ENCODE data around the gene HEPN1.
"Not testable (repeated sequence)": the region's sequence is repeated elsewhere in the genome, so short reads cannot be mapped to it uniquely, and the experiment has no call there.

HEPN1 gene

DNA sequence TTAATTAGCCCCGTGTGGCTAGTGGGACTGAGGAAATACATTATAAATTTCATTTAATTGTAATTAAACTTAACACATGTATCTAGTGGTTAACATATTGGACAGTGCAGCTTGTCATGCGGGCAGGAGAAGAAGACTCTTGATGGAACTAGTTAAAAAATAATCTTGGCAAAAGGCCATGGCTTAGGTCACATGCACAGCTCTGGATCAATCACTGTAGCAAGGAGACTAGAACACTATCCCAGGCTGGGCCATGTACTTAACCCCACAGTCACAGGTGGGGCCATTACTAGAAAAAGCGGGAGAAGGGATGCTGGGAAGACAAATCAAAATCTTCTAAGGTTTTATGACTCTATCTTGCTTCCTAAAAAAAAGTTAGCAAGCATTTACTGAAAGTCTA, 25.5 kb downstream of the HEPN1 start:
- no peak for DNase-seq

DNA sequence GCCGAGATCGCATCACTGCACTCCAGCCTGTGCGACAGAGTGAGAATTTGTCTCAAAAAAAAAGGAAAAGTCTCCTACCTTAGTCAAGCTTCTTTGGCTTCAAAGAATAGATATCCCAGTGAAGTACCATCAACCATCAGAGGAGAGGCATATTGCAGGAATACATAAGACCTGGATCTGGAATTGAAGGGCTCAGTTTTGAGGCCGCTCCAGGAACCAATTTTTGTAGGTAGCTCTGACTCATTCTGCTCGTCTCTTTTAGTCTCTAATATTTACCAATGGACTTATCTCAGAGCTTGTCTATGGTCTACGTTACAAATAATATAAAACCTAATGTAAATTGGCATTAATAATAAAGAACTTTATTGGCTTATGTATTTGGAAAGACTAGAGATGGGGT, 26.8 kb downstream of the HEPN1 start:
- DNase-seq = no peak

DNA sequence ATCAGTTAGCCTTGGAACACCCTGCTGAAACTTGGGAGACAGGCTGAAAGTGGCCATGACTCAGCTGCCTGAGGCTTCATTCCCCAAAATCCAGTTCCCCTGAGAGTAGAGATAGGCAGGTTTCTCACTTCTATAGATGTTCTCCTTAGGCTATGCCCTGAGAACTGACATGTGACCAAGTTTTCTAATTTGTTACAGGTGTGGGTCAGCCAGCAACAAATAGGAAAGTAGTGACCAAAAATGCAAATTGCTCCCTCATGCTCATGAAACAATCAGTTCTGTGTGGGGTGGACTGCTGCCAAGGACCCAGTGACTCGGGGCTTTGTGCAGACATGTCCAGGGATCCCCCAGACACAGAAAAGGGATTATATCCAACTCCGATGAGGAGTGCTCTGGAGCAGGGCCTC, 27.7 kb downstream of the HEPN1 start:
- DNase-seq = no peak

DNA sequence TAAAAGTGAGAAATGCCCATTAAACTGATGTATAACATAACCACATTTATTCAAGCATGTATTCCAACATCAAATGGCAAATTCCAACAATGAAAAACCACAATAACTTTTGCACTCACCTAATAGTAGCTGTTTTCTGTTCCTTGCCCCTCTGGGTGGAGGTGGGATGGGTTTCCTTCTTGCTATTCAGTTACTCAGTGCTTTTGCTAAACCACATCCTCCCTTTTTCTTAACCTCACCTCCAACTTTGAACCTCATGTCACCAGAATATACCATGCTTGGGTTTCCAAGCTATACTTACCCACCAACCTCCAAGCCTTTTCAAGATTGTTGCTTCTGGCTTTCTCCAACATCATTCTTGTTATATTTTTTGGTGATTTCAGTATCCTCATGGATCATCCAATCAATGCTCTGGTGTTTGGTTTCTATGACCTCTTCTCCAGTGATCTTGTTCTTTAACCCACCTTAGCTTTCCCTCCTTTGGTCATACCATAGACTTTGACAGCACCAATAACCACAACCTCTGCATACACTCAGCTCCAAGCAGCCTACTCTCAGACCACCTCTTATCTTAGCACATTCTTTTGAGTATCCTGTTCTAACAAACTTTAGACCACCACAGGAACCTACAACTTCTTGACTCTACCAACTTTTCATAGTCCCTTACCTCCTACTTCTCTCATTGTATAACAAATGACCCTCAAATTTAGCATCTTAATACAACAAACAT, 31.7 kb downstream of the HEPN1 start:
- no peak for DNase-seq

DNA sequence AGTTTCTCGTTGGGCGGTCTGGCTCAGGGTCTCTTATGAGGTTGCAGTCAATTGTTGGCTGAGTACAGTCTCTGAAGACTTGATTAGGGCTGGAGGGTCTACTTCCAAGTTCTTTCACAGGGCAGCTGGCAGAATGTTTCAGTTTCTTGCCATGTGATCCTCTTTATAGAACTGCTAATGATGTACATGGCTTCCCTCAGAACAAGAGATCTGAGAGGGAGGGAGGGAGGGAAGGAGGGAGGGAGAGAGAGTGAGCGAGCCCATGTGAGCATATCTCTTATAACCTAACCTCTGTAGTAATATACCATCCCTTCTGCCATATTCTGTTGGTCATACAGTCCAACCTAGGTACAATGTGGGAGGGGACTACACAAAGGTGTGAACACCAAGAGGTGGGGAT, 32.3 kb downstream of the HEPN1 start:
- DNase-seq = no peak

DNA sequence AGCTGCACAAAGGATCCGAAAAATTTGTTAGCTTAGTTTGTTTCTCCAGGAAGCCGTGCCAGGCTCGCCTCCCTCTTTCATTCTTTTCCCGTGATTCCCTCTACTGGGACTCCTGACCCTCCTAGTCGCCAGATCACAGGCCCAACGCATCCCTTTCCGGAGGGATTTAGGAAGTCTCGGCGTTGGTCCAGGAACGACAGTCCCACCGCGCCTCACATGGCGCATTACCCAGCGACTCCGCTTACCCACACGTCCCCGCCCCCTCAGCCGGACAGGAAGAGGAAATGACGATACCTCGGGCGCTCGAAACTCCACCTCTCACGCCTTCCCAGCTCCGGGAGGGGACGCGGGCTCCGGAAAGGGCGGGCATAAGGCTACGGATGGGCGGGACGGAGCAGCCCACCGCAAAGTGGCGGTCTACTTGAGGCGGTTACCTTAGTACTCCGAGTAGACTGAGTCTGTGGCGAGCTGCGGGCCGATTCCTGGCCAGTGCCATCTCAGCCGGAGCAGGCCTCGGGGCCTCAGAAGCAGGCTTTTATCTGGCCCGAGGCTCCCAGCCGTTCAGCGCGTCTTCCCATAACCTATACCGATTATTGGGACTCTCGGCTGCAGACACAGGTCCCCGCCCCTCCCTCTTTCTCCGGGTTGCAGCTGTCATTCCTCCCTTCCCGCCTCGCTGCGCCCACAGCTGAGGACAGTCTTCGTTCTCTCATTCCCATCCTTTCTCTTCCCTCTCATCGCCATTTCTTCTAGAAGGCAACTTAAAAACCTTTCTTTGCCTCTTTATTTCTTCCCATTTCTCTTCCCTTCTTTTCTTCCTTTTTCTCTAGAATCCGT, 34.9 kb downstream of the HEPN1 start, which contains the start of gene CCDC15:
Gene CCDC15, plus strand, starts transcription at position 450 of the 837 bp plus-strand sequence. CDS start 531 bp downstream, outside the sequence.
- DNase-seq = peak; percentile 88

DNA sequence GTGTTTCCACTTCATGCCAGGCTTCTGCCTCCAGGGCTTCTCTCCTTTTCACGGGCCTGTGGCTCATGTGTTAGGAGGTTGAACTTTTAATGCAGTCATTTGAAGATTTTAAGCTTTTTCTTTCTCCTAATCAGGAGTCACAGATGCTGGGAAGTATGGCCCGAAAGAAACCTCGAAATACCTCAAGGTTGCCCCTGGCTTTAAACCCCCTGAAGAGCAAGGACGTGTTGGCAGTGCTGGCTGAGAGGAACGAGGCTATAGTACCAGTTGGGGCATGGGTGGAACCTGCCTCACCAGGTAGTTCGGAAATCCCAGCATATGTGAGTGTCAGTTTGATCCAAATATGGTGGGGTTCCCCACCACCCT, 35.5 kb downstream of the HEPN1 start:
- no peak for DNase-seq

DNA sequence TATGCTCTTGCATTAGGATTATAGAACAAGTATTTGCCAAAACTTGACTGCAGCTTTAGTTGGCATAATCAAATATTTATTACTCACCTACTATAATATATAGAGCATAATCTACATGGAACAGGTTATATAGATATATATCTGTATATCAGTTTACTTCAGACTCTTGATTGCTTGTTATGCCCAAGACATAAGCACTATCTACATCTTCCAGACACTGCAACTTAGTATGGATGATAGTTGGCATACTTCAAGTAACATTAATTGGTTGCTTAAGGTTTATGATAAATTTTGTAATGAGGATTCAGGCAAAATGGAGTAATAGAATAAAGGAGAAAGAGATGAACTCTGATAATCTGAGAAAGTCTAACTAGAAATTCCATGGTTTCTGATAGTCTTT, 36.0 kb downstream of the HEPN1 start:
- DNase-seq = no peak

DNA sequence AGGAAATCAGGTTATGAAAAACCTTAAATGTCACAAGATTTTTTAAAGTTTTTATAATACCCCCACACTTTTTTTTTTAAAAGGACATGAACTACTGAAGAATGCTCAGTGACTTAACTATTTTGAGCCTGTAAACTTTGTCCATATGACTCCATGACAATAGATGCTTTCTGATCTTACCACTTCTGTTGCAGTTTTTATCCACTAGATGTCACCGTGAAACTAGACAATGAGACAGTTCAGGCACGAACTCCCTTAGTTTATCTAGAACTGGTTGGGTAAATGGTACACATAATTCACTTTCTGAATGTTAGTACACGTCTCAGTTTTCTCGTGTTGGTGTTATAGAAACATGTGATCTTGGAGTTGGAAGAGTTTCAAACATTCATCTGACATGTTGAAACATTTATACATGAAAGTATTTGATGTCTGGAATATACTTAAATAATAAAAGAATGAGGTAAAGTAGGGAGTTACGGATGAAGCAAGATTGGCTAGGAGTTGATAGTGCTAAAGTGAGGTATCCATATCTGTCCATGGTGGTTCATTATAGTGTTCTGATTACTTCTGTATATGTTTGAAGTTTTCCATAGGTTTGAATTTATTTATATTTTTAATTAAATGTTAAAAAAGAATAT, 43.0 kb downstream of the HEPN1 start:
- DNase-seq = peak; percentile 27

DNA sequence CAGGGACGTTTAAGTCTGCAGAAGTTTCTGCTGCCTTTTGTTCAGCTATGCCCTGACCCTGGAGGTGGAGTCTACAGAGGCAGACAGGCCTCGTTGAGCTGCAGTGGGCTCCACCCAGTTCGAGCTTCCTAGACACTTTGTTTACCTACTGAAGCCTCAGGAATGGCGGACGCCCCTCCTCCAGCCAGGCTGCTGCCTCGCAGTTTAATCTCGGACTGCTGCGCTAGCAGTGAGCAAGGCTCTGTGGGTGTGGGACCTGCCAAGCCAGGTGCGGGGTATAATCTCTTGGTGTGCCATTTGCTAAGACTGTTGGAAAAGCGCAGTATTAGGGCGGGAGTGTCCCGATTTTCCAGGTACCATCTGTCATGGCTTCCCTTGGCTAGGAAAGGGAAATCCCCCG, 49.1 kb downstream of the HEPN1 start:
- not testable (repeated sequence) for DNase-seq

All from NCI-H1417 treated with DMSO at 0.1 percent for 48 hours (cell line).